Natural killer cell (primary cell): ENCODE measurements around the gene CTNNA3. TPM values are rescaled to one million over a fixed set of nuclear protein-coding genes. Genes with fewer than 3 reads are reported as not detected.
"Not testable (repeated sequence)": the region's sequence is repeated elsewhere in the genome, so short reads cannot be mapped to it uniquely, and the experiment has no call there.

Experiments used
- ATAC-seq, 3 donors: fragments of 150-1000 bp in 2 of 3; fragments of 200-7000 bp in 1 of 3; cut with Tn5 transposase; 1 replicate in 1 of 3; 2 replicates in 2 of 3; pipeline ENCODE4 v1.10.0; 2021; ENCODE audit warnings: mild to moderate bottlenecking in 2 of 3, moderate library complexity in 2 of 3
- DNase-seq, 2 donors: peaks; one replicate each; pipeline versions ENCODE4 v3.0.0 to v3.0.0-alpha.2; 2013 to 2021; ENCODE audit warnings: mixed read lengths in 1 of 2
- H3K27ac ChIP-seq: one replicate; pipeline ENCODE4 v1.5.1; 2013; ENCODE audit warnings: mild to moderate bottlenecking, low read length
- H3K27me3 ChIP-seq: one replicate; pipeline ENCODE4 v1.6.1; 2013; ENCODE audit warnings: low read length; ENCODE audit not compliant: control insufficient read depth, insufficient read depth
- H3K36me3 ChIP-seq: one replicate; pipeline ENCODE4 v1.6.1; 2013; ENCODE audit warnings: low read length; ENCODE audit not compliant: control insufficient read depth, insufficient read depth
- H3K4me1 ChIP-seq: one replicate; pipeline ENCODE4 v1.6.1; 2013; ENCODE audit warnings: low read length; ENCODE audit not compliant: control insufficient read depth, insufficient read depth
- H3K4me3 ChIP-seq: one replicate; pipeline ENCODE4 v1.5.1; 2013; ENCODE audit warnings: low read length
- H3K9me3 ChIP-seq: one replicate; pipeline ENCODE4 v1.6.1; 2013; ENCODE audit warnings: low read length; ENCODE audit not compliant: control insufficient read depth, insufficient read depth
- H3K27ac Mint-ChIP-seq, 2 donors: one replicate each; pipeline ENCODE4 v1.8.0; 2022; ENCODE audit warnings: mild to moderate bottlenecking in 2 of 2, mixed read lengths in 2 of 2, moderate library complexity in 1 of 2
- H3K27me3 Mint-ChIP-seq, 2 donors: one replicate each; pipeline ENCODE4 v1.8.0; 2022; ENCODE audit warnings: low read depth in 2 of 2, mixed read lengths in 2 of 2
- H3K36me3 Mint-ChIP-seq: one replicate; pipeline ENCODE4 v1.8.0; 2022; ENCODE audit warnings: mixed read lengths
- H3K4me1 Mint-ChIP-seq, 2 donors: one replicate each; pipeline ENCODE4 v1.8.0; 2022; ENCODE audit warnings: mixed read lengths in 2 of 2
- H3K4me3 Mint-ChIP-seq: one replicate; pipeline ENCODE4 v1.8.0; 2022; ENCODE audit warnings: mild to moderate bottlenecking, moderate library complexity, mixed read lengths
- H3K9me3 Mint-ChIP-seq, 2 donors: one replicate each; pipeline ENCODE4 v1.8.0; 2022; ENCODE audit warnings: mixed read lengths in 2 of 2
- CTCF ChIP-seq: fragments of 200-600 bp; IDR thresholded peaks from one replicate; pipeline ENCODE4 v1.8.0; 2022; ENCODE audit warnings: antibody characterized with exemption
- WGBS: methylation state at CpG from one replicate; pipeline ENCODE4 v1.1.7; 2013; ENCODE audit warnings: missing lambda C conversion rate; ENCODE audit not compliant: insufficient coverage; 5-methylcytosine and 5-hydroxymethylcytosine counted together
- intact Hi-C: fragments of 100-400 bp; cut with micrococcal nuclease; formaldehyde crosslinking; loops from one replicate; pipeline ENCODE4 v1.14.2; 2022
- total RNA-seq, 4 donors: library from RNA; stranded (reverse); fragments of 120-200 nt in 1 of 4; gene quantifications; one replicate each; pipeline versions ENCODE4 v1.2.3 to v1.2.4, GENCODE V29; 2013 to 2022

CTNNA3 gene
- total RNA-seq, 3 donors from 2014 or later (not counting 1 experiment from before 2014, with no cell fraction given), result not detected

DNA sequence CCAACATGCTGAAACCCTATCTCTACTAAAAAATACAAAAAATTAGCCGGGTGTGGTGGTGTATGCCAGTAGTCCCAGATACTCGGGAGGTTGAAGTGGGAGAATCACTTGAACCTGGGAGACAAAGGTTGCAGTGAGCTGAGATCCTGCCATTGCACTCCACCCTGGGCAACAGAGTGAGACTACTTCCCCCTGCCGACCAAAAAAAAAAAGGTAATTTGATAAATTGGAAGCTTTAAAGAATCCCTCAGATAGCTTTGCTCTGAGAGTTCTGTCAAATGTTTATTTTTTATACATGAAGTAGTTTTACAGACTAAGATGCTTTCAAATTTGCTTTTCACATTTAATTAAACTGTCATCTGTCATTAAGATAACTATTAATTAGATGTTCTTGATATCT, 1333.5 kb downstream of the CTNNA3 start:
- DNase-seq (no peak), ATAC-seq (no peak)
- Histone ChIP-seq H3K4me1 (no peaks in the 10 kb centered on the region), H3K36me3 (no peaks in the 10 kb centered on the region), H3K27me3 (no peaks in the 10 kb centered on the region), H3K4me3 (no peak overlapping the region), H3K9me3 (peaks cover 3% of the 10 kb centered on the region), H3K27ac (no peak overlapping the region)
- Mint-ChIP-seq H3K4me3 (no peak overlapping the region), H3K27ac (no peak overlapping the region), H3K4me1 (no peaks in the 10 kb centered on the region), H3K36me3 (peaks cover 10% of the 10 kb centered on the region), H3K9me3 (peaks cover 9 to 13% of the 10 kb centered on the region in 2 donors), H3K27me3 (no peaks in the 10 kb centered on the region)
- 90% methylated on average over 3 of the region's 3 CpGs for WGBS
- TF ChIP-seq CTCF, result no peak
- intact Hi-C loops, result no loop called here

DNA sequence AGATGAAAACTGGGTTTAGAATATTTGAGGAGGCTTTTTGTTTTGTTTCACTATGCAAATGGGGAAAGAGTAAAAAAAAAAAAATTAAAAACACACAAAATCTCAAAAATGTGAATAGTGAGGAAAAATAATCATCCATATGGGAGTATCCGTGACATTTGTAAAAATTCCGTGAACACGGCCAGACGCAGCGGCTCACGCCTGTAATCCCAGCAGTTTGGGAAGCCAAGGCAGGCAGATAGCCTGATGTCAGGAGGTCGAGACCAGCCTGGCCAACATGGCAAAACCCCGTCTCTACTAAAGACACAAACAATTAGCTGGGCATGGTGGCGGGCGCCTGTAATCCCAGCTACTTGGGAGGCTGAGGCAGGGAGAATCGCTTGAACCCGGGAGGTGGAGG, 1342.2 kb downstream of the CTNNA3 start:
- H3K4me3 Mint-ChIP-seq, ATAC-seq, H3K27me3 Mint-ChIP-seq, H3K4me1 Mint-ChIP-seq, intact Hi-C loops, H3K9me3 ChIP-seq, DNase-seq, H3K27ac Mint-ChIP-seq, H3K36me3 ChIP-seq, H3K27me3 ChIP-seq, H3K4me1 ChIP-seq, H3K27ac ChIP-seq, H3K36me3 Mint-ChIP-seq, H3K4me3 ChIP-seq: not testable (repeated sequence)
- WGBS, result 91% methylated on average over 12 of the region's 12 CpGs
- peaks cover 4 to 10% of the 10 kb centered on the region in 2 donors for H3K9me3 Mint-ChIP-seq

- no peak overlapping the region for H3K27ac ChIP-seq
- no peak for ATAC-seq
- no peak overlapping the region for H3K27ac Mint-ChIP-seq
- TF ChIP-seq CTCF, result no peak
- DNase-seq, result no peak
- no peaks in the 10 kb centered on the region for H3K36me3 ChIP-seq
- H3K4me3 Mint-ChIP-seq, result no peak overlapping the region
- no peaks in the 10 kb centered on the region for H3K27me3 ChIP-seq
- no peaks in the 10 kb centered on the region for H3K27me3 Mint-ChIP-seq
- no peaks in the 10 kb centered on the region for H3K36me3 Mint-ChIP-seq
- peaks cover 4 to 9% of the 10 kb centered on the region in 2 donors for H3K9me3 Mint-ChIP-seq
- intact Hi-C loops, result no loop called here
- no peaks in the 10 kb centered on the region for H3K4me1 Mint-ChIP-seq
- H3K9me3 ChIP-seq, result no peaks in the 10 kb centered on the region
- H3K4me3 ChIP-seq, result no peak overlapping the region
- WGBS, result 81% methylated on average over 3 of the region's 3 CpGs
- H3K4me1 ChIP-seq, result no peaks in the 10 kb centered on the region
Measured at GRCh38 chr10:66353422-66353821, 1342.6 kb downstream of the CTNNA3 start.

DNA sequence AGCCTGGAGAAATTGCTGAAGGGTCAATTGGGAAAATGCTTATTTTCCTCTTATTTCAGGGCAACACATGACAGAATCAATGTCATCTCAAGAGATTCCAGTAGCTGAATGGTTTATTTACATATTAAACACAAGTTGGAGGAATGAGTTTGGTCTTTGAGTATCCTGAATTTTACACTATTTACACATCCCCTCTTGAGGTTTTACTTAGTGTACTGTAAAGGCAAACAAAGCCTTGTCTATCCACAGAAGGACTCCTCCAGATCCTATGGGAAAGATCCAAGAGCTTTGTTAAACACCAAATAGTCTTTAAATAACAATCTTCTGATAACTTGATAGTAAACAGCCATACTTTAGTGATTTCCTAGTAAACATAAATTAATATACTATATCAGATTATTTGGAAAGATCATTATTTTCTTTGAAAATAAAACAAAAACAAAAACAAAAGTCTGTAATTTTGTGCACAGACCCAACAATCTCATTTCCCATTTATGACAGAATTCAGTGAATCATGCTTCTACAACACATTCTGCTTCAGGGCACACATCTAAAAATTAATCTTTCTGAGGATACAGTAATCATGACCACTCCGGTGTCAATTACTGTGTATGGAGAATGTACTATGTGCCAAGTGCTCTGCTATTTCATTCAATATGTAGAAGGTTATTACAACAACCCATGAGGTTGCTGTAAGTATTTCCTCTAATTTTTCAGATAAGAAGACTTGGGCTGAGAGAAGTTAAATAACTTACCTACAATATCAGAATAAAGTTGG, 1345.2 kb downstream of the CTNNA3 start:
- ATAC-seq, result no peak
- Histone ChIP-seq H3K9me3 (no peaks in the 10 kb centered on the region), H3K27ac (no peak overlapping the region), H3K4me1 (no peaks in the 10 kb centered on the region), H3K4me3 (no peak overlapping the region), H3K27me3 (no peaks in the 10 kb centered on the region), H3K36me3 (no peaks in the 10 kb centered on the region)
- WGBS, result no CpG with 5 or more reads among the region's 1 CpG
- TF ChIP-seq CTCF, result no peak
- no peaks in the 10 kb centered on the region for H3K36me3 Mint-ChIP-seq
- DNase-seq, result no peak
- H3K27me3 Mint-ChIP-seq, result no peaks in the 10 kb centered on the region
- peaks cover 4 to 9% of the 10 kb centered on the region in 2 donors for H3K9me3 Mint-ChIP-seq
- no peaks in the 10 kb centered on the region for H3K4me1 Mint-ChIP-seq
- intact Hi-C loops, result no loop called here
- H3K4me3 Mint-ChIP-seq, result no peak overlapping the region
- H3K27ac Mint-ChIP-seq, result no peak overlapping the region
